Kidney (tissue), 14 donors: ENCODE results near the gene KCNAB1. TPM values are rescaled to one million over a fixed set of nuclear protein-coding genes. Genes with fewer than 3 reads are reported as not detected.

Experiments used
- DNase-seq, 5 donors: peaks; one replicate each; pipeline ENCODE4 v3.0.0-alpha.2; 2013 to 2020
- FAIRE-seq: peaks from 2 replicates; lab custom pipeline; 2012; peaks lifted over from hg19 to GRCh38; lab: Jason Lieb, UNC
- H3K27ac ChIP-seq, 2 donors: one replicate each; pipeline ENCODE4 v1.7.0; 2013; ENCODE audit warnings: low read depth in 2 of 2, low read length in 2 of 2, inconsistent platforms in 1 of 2
- H3K27me3 ChIP-seq: one replicate; pipeline ENCODE4 v1.7.1; 2013; ENCODE audit warnings: low read length, inconsistent platforms; ENCODE audit not compliant: control insufficient read depth, insufficient read depth
- H3K36me3 ChIP-seq, 3 donors: one replicate each; pipeline versions ENCODE4 v1.7.0 to v1.7.1; 2013; ENCODE audit warnings: low read length in 3 of 3, control low read depth in 1 of 3, inconsistent platforms in 1 of 3; ENCODE audit not compliant: insufficient read depth in 3 of 3, control insufficient read depth in 2 of 3
- H3K4me1 ChIP-seq, 3 donors: one replicate each; pipeline versions ENCODE4 v1.7.0 to v1.7.1; 2013; ENCODE audit warnings: low read length in 3 of 3, inconsistent platforms in 1 of 3, low read depth in 1 of 3; ENCODE audit not compliant: control insufficient read depth in 2 of 3, insufficient read depth in 2 of 3
- H3K4me3 ChIP-seq, 3 donors: one replicate each; pipeline versions ENCODE4 v1.7.0 to v1.8.1; 2013; ENCODE audit warnings: low read length in 3 of 3, control low read depth in 1 of 3, inconsistent platforms in 1 of 3
- H3K9ac ChIP-seq, 3 donors: one replicate each; pipeline versions ENCODE4 v1.7.0 to v1.7.1; 2013; ENCODE audit warnings: low read length in 3 of 3, control low read depth in 1 of 3, inconsistent platforms in 1 of 3
- H3K9me3 ChIP-seq, 3 donors: one replicate each; pipeline versions ENCODE4 v1.7.0 to v1.7.1; 2013; ENCODE audit warnings: low read length in 3 of 3, control low read depth in 1 of 3, inconsistent platforms in 1 of 3; ENCODE audit not compliant: control insufficient read depth in 2 of 3, insufficient read depth in 1 of 3
- CTCF ChIP-seq: IDR thresholded peaks from 3 replicates; pipeline ENCODE4 v1.5.1; 2012; ENCODE audit warnings: mild to moderate bottlenecking, moderate library complexity, borderline replicate concordance; ENCODE audit not compliant: insufficient read depth; ENCODE audit errors: extremely low read depth
- intact Hi-C: fragments of 100-400 bp; cut with DNase I; formaldehyde crosslinking; loops from one replicate; pipeline ENCODE4 v1.11.1; 2022
- polyA plus RNA-seq: library from polyadenylated mRNA; stranded (reverse); fragments of 350-450 nt; fragmentation: Illumina TruSeq; extraction: RNeasy Lipid Tissue Mini Kit (QIAGEN cat#74804); gene quantifications from one replicate; pipeline ENCODE4 v1.2.3, GENCODE V29; 2014; ENCODE audit warnings: low read depth, low replicate concordance; ENCODE audit not compliant: insufficient read depth
- total RNA-seq: library from RNA; stranded (reverse); fragmentation: NEBNext Ultra II Directional; extraction: Animal tissue kit (Norgen Biotek cat#: 25700); gene quantifications from one replicate; pipeline ENCODE4 v1.2.1, GENCODE V29; 2021
- donor health status: control.
- donor health status: control.
- donor health status: control.
- donor health status: control.
- donor health status: control.
- donor health status: DM: yes; HTN: yes; CAD: no.
- donor health status: Normal renal cell carcinoma (clear cell type).

KCNAB1 gene
- total and polyA plus RNA-seq, 2 donors from 2014 or later = 1.7 to 6.6 TPM

GRCh38 chr3:156300929-156301840 is 180.8 kb downstream of the KCNAB1 start:
- Histone ChIP-seq H3K27me3 (no peaks in the 10 kb centered on the region), H3K27ac (no peak overlapping the region), H3K4me3 (peak overlapping the region in 1 of 3 donors; percentile 7), H3K4me1 (no peaks in the 10 kb centered on the region), H3K36me3 (no peaks in the 10 kb centered on the region), H3K9me3 (no peaks in the 10 kb centered on the region), H3K9ac (no peak overlapping the region)
- peak; percentile 50 for FAIRE-seq
- no peak for TF ChIP-seq CTCF
- intact Hi-C loops = no loop called here
- no peak for DNase-seq

- Histone ChIP-seq H3K27me3 (no peaks in the 10 kb centered on the region), H3K9ac (no peak overlapping the region), H3K4me3 (no peak overlapping the region), H3K36me3 (no peaks in the 10 kb centered on the region), H3K27ac (no peak overlapping the region), H3K9me3 (no peaks in the 10 kb centered on the region), H3K4me1 (no peaks in the 10 kb centered on the region)
- TF ChIP-seq CTCF = no peak
- FAIRE-seq (no peak), DNase-seq (no peak)
- intact Hi-C loops = no loop called here
Measured at GRCh38 chr3:156303001-156303707, 182.8 kb downstream of the KCNAB1 start.

- no peak overlapping the region for H3K9ac ChIP-seq
- H3K27me3 ChIP-seq = no peaks in the 10 kb centered on the region
- TF ChIP-seq CTCF = no peak
- FAIRE-seq = no peak
- H3K36me3 ChIP-seq = no peaks in the 10 kb centered on the region
- no peaks in the 10 kb centered on the region for H3K9me3 ChIP-seq
- intact Hi-C loops = no loop called here
- no peak overlapping the region for H3K27ac ChIP-seq
- DNase-seq = no peak
- no peaks in the 10 kb centered on the region for H3K4me1 ChIP-seq
- H3K4me3 ChIP-seq = no peak overlapping the region
Measured at GRCh38 chr3:156304406-156304805, 184.0 kb downstream of the KCNAB1 start.
